NCI-H1092 treated with DMSO at 0.1 percent for 48 hours (cell line): ENCODE results near the gene JADE3.

Source experiments
- DNase-seq: peaks from one replicate; lab custom pipeline; 2025; lab: John Stamatoyannopoulos, UW

The JADE3 gene

DNA sequence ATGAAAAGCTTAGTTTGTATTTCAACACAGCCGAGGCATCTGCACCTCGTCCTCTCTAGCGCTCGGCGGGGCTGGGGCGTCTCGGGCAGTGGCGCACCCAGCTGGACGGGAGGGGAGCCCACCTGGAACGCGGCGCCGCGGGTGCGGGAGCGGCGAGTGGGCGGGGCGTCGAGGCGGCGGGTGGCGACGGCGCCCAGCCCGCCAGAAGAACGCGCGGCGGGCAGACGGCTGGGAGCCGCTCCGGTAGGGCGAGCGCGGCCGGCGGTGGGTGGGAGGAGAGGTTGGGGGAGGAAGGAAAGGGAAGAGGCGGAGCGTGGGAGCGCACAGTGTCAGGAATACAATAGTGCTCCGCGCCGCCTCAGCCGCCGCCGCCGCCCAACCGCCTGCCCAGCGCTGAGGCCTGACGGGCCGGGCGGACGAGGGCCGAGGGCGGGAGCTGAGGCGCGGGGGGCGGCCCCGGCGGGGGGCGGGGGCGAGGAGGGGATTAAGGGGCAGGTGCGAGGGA lies at the start of gene JADE3:
JADE3 (plus strand) TSS at position 324 of the 505 bp plus-strand sequence. CDS start 72,474 bp downstream, outside the sequence.
- DNase-seq, result peak; percentile 90

DNA sequence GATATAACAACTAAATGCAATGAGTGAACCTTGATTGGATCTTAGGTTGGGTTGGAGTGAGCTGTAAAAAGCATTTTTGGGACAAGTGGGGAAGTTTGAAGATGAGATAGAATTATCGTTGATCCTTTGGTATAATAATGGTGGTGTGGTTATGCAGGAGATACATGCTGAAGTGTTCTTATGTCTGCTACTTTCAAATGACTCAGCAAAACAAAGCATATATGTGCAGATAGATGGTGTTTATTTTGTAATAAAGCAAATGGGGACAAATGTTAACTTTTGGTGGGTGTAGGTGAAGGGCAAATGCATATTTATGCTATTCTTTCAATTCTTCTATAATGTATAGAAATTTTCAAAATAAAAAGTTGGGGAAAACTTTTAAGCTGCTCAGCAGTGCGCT lies 49.1 kb upstream of the JADE3 start:
- DNase-seq, result no peak

DNA sequence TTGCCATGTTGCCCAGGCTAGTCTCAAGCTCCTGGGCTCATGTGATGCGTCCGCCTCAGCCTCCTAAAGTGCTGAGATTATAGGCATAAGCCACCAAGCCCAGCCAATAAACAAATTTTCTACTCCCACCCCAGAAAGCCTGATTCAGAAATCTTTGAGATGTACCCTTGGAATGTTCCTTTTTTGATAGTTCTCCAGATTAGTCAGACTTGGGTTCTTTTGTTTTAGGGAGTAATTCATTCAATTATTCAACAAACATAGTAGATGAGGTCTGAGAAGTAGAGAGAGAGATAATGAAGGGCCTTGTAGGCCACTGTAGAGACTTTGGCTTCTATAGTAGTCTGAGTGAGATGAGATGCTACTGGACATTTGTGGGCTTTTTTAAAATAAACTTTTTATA lies 47.6 kb upstream of the JADE3 start:
- no peak for DNase-seq

DNA sequence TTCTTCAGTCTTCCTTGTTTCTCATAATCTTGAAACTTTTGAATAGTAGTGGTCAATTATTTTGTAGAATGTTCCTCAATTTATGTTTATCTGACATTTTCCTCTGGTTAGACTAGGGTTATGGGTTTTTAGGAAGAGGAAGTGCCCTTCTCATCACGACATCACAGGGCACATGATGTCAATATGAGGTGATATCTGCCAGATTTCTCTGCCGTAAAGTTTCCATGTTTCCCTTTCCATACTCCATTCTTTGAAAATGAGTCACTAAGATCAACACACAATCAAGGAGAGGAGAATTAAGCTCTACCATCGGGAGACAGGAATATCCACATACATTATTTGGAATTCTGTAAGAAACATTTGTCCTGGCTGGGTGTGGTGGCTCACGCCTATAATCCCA lies 46.9 kb upstream of the JADE3 start:
- DNase-seq, result no peak

DNA sequence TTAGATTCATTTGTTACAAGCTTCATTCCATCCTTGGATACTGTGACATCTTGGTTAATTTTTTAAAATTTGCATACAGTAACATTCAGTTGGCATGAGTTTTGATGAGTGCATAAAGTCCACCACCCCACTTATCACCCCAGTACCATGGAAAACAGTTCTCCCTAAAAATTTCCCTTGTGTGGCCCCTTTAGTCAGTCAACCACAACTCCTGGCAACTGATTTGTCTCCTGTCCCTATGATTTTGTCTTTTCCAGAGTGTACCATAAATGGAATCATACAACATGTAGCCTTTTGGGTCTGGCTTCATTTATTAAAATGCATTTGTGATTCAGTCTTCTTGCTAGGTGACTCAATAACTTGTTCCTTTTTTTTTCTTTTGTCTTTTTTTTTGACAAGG lies 45.5 kb upstream of the JADE3 start:
- no peak for DNase-seq

DNA sequence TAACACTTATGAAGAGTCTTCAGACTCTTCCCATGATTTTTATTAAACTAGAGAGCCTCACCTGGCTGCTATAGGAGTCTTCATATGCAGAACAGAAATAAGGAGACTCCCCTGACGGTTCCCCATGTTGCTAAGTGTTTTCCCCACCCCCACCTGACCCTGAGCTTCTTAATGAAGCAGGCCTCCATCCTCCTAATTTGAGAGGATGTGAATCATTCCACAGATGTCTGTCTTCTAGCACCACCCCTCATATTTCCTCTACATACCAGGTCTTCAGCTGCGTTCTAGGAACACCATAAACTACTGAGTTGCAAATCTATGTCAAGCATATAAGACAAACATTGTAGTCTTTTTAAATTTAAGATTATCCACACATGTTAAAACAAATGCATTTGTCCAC lies 38.5 kb upstream of the JADE3 start:
- DNase-seq, result no peak

DNA sequence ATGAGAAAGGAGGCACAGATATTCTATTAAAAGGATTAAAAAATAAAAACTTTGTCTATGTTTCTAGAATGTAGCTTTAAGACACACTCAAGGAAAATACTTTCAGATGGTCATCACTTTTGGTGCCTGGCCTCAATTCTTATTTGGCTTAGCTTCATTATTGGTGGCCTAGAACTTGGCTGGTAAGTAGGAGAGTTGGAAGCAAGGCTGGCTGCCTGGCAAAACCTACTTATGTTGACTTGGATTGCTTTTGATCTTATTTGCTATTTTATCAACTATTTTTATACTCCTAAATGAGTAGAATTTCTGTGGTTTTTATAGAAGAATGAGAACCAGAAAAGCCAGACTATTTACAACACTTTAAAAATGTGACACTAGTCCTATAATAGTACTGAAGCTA lies 35.3 kb upstream of the JADE3 start:
- DNase-seq, result no peak

DNA sequence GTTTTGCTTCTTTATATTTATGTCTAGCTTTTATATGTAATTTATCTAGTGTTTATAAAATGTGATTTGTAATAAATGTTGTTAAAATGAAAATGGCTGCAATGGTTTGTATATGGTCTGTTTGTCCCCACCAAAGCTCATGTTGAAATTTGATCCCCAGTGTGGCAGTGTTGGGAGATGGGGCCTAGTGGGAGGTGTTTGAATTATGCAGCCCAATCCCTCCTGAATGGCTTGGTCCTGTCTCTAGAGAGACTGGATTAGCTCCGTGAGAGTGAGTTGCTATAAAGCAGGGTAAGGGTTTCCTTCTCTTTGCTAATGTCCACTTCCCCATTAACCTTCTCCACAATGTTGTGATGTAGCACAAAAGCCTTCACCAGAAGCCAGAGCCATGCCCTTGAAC lies 30.0 kb upstream of the JADE3 start:
- DNase-seq, result no peak

DNA sequence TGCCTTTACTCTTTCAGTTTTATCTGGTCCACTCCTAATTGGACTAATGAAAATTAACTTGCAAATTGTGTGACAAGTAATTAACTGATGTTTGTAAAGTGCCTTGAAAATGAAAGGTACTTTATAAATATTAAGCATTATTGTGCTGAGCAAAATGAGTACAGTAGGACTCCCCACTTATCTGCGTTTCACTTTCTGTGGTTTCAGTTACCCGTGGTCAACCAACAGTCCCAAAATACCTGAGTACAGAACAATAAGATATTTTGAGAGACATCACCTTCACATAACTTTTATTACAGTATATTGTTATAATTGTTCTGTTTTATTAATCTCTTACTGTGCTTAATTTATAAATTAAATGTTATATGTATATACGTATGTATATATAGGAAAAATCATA lies 27.4 kb upstream of the JADE3 start:
- no peak for DNase-seq

DNA sequence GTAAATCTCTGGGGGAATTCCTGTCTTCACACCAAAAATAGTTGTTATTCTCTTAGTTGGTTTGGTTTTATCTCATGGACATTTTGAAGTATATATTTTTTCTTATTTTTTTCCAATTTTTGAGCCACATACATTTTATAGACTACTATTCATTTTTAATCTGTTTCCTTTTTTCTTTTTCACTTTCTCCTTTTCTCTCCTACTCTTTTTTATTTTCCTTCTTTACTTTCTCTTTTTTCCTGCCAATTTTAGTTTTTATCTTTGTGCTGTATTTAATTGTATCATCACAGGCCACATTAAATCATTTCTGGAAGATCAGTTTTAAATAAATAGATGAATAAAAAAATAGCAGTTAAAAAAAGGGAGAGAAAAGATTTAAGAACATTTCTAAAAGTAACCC lies 14.0 kb upstream of the JADE3 start:
- DNase-seq, result no peak

DNA sequence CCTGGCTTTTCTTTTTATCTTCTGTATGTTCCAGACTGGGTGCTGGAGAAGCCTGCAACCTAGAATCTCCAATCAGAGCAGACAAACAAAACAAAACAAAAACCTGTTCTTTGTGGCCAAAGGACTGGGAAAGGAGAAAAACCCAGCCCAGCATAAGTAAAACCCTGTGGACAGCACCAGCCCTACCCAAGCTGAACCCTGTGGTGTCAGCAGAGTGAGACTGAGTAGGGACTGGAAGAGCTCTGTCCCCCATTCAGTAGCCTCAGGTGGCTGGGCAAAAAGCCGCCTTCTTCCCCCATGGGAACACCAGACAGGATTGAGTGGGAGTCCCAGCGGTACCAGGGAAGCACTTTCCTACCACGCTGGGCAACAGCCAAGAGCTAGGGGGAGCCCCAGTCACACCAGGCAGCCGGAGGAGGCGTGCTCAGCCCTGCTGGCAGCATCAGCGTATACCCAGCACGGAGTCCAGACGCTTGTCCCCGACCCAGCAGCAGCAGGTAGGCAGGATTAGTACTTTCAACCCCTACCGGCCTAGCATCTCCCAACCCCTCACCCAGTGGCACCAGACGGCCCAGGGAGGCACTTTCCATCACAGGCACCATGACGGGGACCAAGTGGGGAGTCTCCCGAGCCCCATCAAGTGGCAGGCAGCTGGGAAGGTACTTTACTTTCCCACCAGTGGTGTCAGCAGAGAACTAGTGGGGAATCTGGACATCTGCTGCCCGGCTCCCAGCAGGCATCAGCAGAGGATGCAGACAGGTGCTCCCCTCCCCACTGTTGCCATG lies 8.6 kb upstream of the JADE3 start:
- DNase-seq, result peak; percentile 93

DNA sequence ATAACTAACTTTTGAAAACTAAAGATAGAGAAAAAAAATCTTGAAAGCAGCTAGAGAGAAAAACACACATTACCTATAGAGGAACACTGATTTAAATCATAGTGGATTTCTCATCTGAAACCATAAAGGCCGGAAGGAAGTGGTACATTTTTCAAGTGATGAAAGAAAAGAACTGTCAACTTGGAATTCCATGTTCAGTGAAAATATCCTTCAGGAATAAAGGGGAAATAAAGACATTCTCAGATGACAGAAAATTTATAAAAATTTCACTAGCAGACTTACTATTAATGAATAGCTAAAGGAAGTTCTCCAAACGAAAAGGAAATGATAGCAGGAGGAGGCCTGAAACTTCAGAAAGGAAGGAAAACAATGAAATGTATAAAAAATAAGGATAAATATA lies 7.6 kb upstream of the JADE3 start:
- no peak for DNase-seq

DNA sequence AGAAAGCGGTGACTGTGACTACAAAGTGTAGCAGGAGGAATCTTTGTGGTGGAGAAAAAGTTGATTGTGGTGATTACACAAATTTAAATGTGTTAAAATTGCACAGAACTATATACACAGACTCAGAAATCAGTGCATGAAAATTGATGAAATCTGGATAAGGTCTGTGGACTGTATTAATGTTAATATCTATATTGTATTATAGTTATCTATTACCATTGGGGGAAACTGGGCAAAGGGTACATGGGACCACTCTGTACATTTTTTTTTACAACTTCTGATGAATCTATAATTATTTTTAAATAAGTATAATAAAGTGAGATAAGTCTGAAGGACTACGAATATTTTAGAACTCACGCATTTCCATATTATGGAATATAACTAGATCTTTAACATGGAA lies 1.8 kb upstream of the JADE3 start:
- DNase-seq, result no peak

DNA sequence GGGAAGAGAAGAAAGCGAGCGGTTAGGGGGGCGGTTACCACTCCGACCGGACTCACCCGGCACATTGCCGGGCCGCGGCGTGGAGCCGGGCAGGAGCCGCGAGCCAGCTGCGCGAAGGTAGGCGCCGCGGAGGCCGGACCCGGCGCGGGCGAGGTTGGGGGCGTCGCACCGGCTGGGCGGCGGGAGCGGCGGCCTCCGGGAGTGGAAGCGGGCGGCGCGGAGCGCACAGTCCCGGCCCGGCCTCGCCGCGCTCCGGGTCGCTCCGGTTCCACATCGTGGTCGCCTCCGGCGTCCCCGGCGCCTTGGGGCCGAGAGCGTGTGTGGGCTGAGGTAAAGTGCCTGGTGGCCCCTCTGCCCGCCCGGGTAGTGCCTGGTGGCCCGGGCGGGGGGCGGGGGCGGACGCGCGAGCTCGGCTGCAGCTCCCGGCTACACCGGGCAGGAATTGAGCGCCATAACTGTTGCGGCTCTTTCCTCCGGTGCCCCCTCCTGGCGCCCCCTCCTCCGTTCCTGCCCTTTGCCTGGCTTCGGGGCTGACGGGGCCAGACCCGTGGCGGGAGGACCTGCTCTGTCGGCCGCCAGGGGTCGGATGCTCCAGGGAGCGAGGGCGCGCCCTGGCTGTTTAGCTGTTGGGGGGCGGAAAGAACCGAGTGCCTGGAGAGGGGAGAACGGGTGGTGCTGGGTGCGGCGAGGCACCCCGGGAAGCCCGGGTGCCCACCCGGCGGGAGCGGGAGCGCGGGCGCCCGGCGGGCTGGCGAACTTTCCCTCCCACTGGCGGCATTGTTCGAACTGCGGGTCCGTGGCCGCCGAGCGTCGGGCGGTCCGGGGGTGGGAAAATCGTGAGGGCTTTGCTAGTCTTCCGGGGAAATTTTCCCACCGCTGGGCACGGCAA lies 626 bp downstream of the JADE3 start:
- DNase-seq, result peak; percentile 52

DNA sequence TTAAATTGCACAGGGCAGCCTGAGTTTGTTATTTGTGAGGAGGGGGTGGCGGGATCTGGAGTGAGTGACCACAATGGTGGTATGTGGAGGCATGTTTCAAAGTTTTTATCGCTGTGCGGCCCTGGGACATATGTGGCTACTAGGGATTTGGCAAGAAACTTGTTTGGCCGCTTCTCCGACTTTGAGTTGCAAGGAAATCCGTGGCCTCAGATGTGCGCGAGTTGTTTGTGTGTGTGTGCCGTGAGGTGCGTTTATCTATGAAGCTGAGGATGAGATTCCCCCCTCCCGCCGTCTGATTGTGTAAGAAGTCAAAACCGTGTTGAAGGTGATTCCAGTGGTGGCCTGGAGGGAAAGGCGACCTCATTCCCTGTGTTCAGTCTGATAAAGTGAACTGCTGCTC lies 1.4 kb downstream of the JADE3 start:
- no peak for DNase-seq

DNA sequence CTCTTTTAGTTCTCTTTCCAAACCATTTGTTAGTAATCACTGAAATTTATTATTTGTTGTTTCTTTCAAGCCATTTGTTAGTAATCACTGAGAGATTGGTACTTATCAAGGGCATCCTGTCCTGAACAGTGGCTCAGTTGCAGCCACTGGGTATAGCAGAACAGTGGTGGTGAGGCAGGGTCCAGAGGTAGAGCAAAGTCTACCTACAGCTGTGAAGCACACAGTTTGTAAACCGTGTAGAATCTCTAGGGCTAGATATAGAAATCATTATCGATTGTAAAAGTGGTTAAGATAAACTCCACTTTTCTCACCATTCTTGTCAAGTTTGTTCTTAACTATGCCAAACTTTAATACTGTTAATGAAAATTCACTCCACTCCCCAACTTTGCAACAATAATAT lies 4.1 kb downstream of the JADE3 start:
- DNase-seq, result no peak

DNA sequence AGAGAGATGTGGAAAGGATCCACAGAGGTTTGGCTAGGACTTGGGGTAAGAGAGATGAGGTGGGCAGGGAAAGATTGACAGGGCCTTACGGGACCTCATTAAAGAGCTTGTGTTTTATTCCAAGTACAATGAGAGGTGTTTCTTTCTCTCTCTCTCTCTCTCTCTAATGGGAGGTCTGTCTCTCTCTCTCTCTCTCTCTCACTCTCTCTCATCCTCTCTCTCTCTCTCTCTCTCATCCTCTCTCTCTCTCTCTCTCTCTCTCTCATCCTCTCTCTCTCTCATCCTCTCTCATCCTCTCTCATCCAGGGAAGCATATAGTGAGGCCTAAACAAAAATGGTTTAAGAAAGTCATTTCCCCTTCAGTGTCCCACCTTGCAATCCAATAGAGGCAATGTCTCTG lies 5.4 kb downstream of the JADE3 start:
- DNase-seq, result no peak

DNA sequence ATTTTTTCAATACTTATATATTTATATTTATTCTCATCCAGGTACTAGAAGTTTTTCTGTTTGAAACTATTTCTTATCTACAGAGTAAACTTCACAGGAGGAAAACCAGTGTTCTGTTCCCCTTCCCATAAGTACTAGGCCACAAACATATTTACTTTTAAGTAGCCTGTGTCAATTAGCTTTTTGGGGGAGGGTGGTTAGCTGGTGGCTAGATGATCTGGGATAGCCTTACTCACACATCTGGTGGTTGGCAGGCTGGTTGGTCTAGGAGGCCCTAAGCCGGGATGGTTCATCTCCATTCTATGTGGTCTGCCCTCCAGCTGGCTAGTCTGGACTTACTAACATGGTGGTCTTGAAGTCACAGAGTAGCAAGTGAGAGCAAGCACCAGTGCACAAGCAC lies 6.2 kb downstream of the JADE3 start:
- DNase-seq, result no peak

DNA sequence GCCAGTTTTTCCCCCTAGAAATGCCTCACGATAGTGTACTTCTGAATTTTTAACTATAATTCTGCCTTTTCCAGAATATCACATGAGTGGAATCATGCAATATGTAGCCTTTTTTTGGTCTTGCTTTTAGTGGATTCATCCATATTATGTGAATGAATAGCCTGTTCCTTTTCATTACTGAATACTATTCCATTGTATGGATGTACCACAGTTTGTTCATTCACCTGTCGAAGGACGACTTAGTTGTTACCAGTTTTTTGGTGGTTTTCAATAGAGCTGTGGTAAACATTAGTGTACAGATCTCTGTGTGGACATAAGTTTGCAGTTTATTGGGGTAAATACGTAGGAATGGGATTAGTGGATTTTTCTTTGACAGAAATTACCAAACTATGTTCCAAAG lies 8.0 kb downstream of the JADE3 start:
- no peak for DNase-seq

DNA sequence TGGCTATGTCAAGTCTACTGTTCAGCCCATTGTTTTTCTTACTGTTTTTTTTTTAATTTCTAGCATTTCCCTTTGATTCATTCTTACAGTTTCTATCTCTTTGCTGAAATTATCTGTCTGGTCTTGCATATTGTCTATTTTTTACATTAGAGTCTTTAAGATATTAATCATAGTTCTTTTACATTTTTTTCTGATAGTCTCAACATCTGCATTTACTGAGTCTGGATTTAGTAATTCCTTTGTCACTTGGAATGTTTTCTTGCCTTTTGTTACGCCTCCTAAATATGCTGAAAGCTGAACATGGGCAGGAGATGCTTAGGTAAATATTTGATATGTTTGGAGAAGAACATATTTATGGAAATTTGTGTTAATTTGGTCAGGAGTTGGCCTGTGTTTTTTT lies 10.4 kb downstream of the JADE3 start:
- DNase-seq, result no peak

DNA sequence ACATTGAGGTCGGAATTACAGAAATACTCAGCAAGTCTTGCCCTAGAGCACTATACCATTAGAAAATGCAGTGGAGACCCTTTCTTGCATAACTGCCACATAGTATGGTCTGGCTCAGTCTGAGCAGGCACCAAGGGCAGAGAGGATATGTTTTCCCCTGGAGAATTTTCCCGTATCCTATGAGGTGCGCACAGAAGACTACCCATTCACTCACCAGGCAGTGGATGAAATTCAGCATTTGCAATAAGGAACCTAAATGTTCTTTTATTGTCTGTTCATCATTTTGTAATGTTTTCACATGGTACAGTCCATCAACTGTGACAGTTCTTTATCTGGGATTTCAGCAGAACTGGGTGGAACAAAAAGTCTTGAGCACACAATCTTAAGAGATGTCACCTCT lies 15.5 kb downstream of the JADE3 start:
- DNase-seq, result no peak

DNA sequence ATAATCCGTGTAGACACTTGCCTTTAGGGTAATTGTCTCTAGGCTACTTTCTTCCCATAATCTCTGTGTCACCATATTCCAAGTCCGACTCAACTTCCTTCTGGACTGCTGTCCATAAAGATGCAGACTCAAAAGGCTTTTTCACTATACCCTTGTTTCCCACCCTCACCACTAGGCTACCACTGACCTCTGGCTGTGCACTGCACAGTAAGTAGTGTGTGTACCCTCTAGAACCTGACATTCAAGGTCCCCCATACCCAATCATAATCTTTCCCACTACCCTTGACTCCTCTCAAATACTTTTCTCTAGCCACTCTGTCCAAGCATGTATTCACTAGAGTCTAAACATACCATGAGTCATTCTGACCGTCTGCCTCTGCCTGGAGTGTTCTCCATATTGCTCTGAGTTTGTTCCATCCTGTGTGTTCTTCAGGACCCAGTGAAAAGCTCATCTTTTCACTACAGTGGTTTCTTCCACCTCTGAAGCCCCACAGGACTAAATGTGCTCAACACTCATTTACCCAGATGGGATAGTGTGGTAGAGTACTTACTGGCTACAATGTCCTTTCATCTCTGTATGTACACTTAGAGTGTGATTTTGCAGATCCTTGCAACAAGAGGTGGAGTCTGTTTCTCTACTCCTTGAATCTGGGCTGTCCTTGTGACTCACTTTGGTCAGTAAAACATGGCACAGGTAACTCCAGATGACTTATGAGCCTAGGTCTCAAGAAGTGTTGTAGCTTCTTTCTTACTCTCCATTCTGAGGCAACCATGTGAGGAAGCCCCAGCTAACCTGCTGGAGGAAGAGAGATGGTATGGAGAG lies 17.4 kb downstream of the JADE3 start:
- no peak for DNase-seq
